Measurements from ENCODE around the gene RBM47. TPM values are rescaled to one million over a fixed set of nuclear protein-coding genes. Genes with fewer than 3 reads are reported as not detected.

RBM47 gene
- total and polyA plus RNA-seq, 9 of the 15 experiments (the other 6 are each of a cell fraction or from before 2014, with no cell fraction given) = 1.4 to 6.4 (median 3.3) TPM

GRCh38 chr4:40678421-40678820 lies 48.8 kb upstream of the RBM47 start:
- intact Hi-C loops (cut with micrococcal nuclease) (no loop called here), in situ Hi-C loops (cut with MboI) (no loop called here)
- H3K4me1 ChIP-seq (replicated peaks in 1 of 2; ENCODE audit: control insufficient read depth in 2 of 2, insufficient read depth in 2 of 2, low read length in 2 of 2) = no peaks in the 10 kb centered on the region; a peak in 1 of 5 replicates
- H3K36me3 ChIP-seq (ENCODE audit: control insufficient read depth, insufficient read depth, low read length) = no peaks in the 10 kb centered on the region
- 9% methylated on average over 6 of the region's 6 CpGs for WGBS (ENCODE audit: insufficient coverage, low coverage, missing lambda C conversion rate)
- no peaks in the 10 kb centered on the region for H3K9me3 ChIP-seq (replicated peaks; ENCODE audit: control insufficient read depth, insufficient read depth, low read depth, low read length)
- no peak overlapping the region for H3K27ac ChIP-seq (ENCODE audit: extremely low read depth, low read depth, low read length)
- H3K79me2 ChIP-seq (ENCODE audit: control insufficient read depth, insufficient read depth, low read length) = no peaks in the 10 kb centered on the region
- H2AFZ ChIP-seq (ENCODE audit: low read depth, low read length) = no peak overlapping the region
- no peaks in the 10 kb centered on the region for H4K20me1 ChIP-seq (replicated peaks; ENCODE audit: control insufficient read depth, insufficient read depth, low read length)
- POLR2A ChIA-PET = interaction anchor here (1.7 kb wide), 1 partner anchor 11 kb away, joined by 3 read pairs; no protein-coding TSS in a partner anchor
- no peak for ATAC-seq
- no peak for FAIRE-seq
- no peak overlapping the region for H3K9ac ChIP-seq (ENCODE audit: insufficient read depth in 1 of 2, low read depth in 2 of 2, low read length in 2 of 2)
- peaks cover 10 to 14% of the 10 kb centered on the region in 2 experiments for H3K27me3 ChIP-seq (ENCODE audit: control insufficient read depth in 2 of 2, insufficient read depth in 2 of 2, low read length in 2 of 2)
- no peak overlapping the region for H3K4me3 ChIP-seq
- no peak for DNase-seq (ENCODE audit: extremely low read depth in 1 of 4, low spot score in 3 of 4)
- H3K4me2 ChIP-seq (ENCODE audit: insufficient read depth, low read length) = no peak overlapping the region
- CTCF ChIA-PET (ENCODE audit: low intra/inter-chr PET ratio) = no interaction called here
- H3K9me1 ChIP-seq (ENCODE audit: control insufficient read depth, insufficient read depth, low read length) = no peaks in the 10 kb centered on the region
- no TSS peak for BruUV-seq (replicated peaks)
- TF ChIP-seq PCBP1 (IDR thresholded peaks at IDR 0.05; ENCODE audit: low read depth, low read length, poor library complexity, severe bottlenecking) = no peak
- TF ChIP-seq NR2F6 (CRISPR knock-in tag; IDR thresholded peaks at IDR 0.05) = no peak
- TF ChIP-seq ZNF217 (CRISPR knock-in tag; IDR thresholded peaks at IDR 0.05) = no peak
- no peak for TF ChIP-seq ESRRA (IDR thresholded peaks at IDR 0.05; ENCODE audit: borderline replicate concordance, low read depth)
- no peak for TF ChIP-seq PHB2 (IDR thresholded peaks at IDR 0.05; ENCODE audit: low read depth)
- TF ChIP-seq ZNF174 (CRISPR knock-in tag; IDR thresholded peaks at IDR 0.05) = no peak
- TF ChIP-seq L3MBTL2 (IDR thresholded peaks at IDR 0.05) = no peak
- no peak for TF ChIP-seq ZNF584 (CRISPR knock-in tag; IDR thresholded peaks at IDR 0.05; ENCODE audit: low read depth)
- no peak for TF ChIP-seq CXXC5 (CRISPR knock-in tag; IDR thresholded peaks at IDR 0.05)
- no peak for TF ChIP-seq BRCA1 (IDR thresholded peaks at IDR 0.05)
- no peak for TF ChIP-seq BRCA1 (CRISPR knock-in tag; IDR thresholded peaks at IDR 0.05)
- TF ChIP-seq HNRNPH1 (optimal IDR thresholded peaks at IDR 0.05; ENCODE audit: low read depth, low read length) = no peak
- no peak for TF ChIP-seq FOXO4 (CRISPR knock-in tag; IDR thresholded peaks at IDR 0.05)
- TF ChIP-seq ZNF609 (CRISPR knock-in tag; IDR thresholded peaks at IDR 0.05; ENCODE audit: borderline replicate concordance) = no peak
- TF ChIP-seq SMARCB1 (IDR thresholded peaks at IDR 0.05; ENCODE audit: insufficient read length, low read depth) = no peak
- no peak for TF ChIP-seq ZNF23 (CRISPR knock-in tag; IDR thresholded peaks at IDR 0.05)
- TF ChIP-seq MTA2 (IDR thresholded peaks at IDR 0.05; ENCODE audit: low read depth) = no peak
